Activated CD4-positive, alpha-beta memory T cell treated with anti-CD3 and anti-CD28 coated beads for 36 hours (primary cell): ENCODE results near the gene PRDM5. TPM values are rescaled to one million over a fixed set of nuclear protein-coding genes. Genes with fewer than 3 reads are reported as not detected.
A peak's percentile ranks its signal among the peaks of the same experiment; 100 is the strongest.

ENCODE experiments used
- CTCF ChIA-PET: fragments of 350-600 bp; sonication (Branson Sonifier 250); formaldehyde crosslinking; loops from one replicate; lab custom pipeline; 2021; ENCODE audit warnings: antibody characterized with exemption, inconsistent platforms; lab: Charles Lee
- POLR2A ChIA-PET: fragments of 350-600 bp; sonication (Branson Sonifier 250); formaldehyde crosslinking; loops from one replicate; lab custom pipeline; 2021; ENCODE audit warnings: antibody characterized with exemption; lab: Charles Lee
- DNase-seq: peaks from one replicate; pipeline ENCODE4 v3.0.0-alpha.2; 2020
- H3K27ac Mint-ChIP-seq: one replicate; pipeline ENCODE4 v1.8.0; 2021; ENCODE audit warnings: mixed read lengths
- H3K27me3 Mint-ChIP-seq: one replicate; pipeline ENCODE4 v1.8.0; 2021; ENCODE audit warnings: mixed read lengths
- H3K36me3 Mint-ChIP-seq: one replicate; pipeline ENCODE4 v1.8.0; 2021; ENCODE audit warnings: mixed read lengths
- H3K4me1 Mint-ChIP-seq: one replicate; pipeline ENCODE4 v1.8.0; 2021; ENCODE audit warnings: low read depth, mixed read lengths
- H3K4me3 Mint-ChIP-seq: one replicate; pipeline ENCODE4 v1.8.0; 2021; ENCODE audit warnings: mild to moderate bottlenecking, mixed read lengths
- H3K9me3 Mint-ChIP-seq: one replicate; pipeline ENCODE4 v1.8.0; 2021; ENCODE audit warnings: mixed read lengths
- intact Hi-C: fragments of 100-400 bp; cut with micrococcal nuclease; formaldehyde crosslinking; loops from one replicate; pipeline ENCODE4 v1.15.1; 2023
- total RNA-seq, 2 experiments: library from RNA; stranded (reverse); gene quantifications; one replicate each; pipeline ENCODE4 v1.2.3, GENCODE V29; 2021

PRDM5 gene
- total RNA-seq, 2 experiments from 2014 or later: 0.17 TPM

GRCh38 chr4:120926358-120927025 is 4.0 kb upstream of the PRDM5 start:
- Mint-ChIP-seq H3K36me3 (no peaks in the 10 kb centered on the region), H3K4me1 (peaks cover 5% of the 10 kb centered on the region)

GRCh38 chr4:120924931-120925330 is 2.4 kb upstream of the PRDM5 start:
- Mint-ChIP-seq H3K4me1 (peaks cover 8% of the 10 kb centered on the region), H3K27me3 (peaks cover 36% of the 10 kb centered on the region), H3K36me3 (no peaks in the 10 kb centered on the region), H3K9me3 (no peaks in the 10 kb centered on the region), H3K27ac (no peak overlapping the region), H3K4me3 (no peak overlapping the region)
- intact Hi-C loops: loop anchor here (10.0 kb wide), 1 partner anchor 120 kb away; no protein-coding TSS in a partner anchor
- DNase-seq: no peak
- CTCF ChIA-PET: no interaction called here
- POLR2A ChIA-PET: no interaction called here

More at GRCh38 chr4:120926358-120927025, 4.0 kb upstream of the PRDM5 start:
- DNase-seq: no peak
- peaks cover 30% of the 10 kb centered on the region for H3K27me3 Mint-ChIP-seq
- ChIA-PET CTCF (no interaction called here), POLR2A (no interaction called here)
- H3K9me3 Mint-ChIP-seq: no peaks in the 10 kb centered on the region
- H3K27ac Mint-ChIP-seq: no peak overlapping the region
- intact Hi-C loops: loop anchor here (10.0 kb wide), 1 partner anchor 118 kb away; no protein-coding TSS in a partner anchor
- H3K4me3 Mint-ChIP-seq: no peak overlapping the region

- POLR2A ChIA-PET: interaction anchor here (0.6 kb wide), 1 partner anchor 821 kb away, joined by 3 read pairs; no protein-coding TSS in a partner anchor
These were observed 639 bp upstream of the PRDM5 start for GRCh38 chr4:120923207-120923522.

GRCh38 chr4:120921456-120922380 is 808 bp downstream of the PRDM5 start:
- H3K27me3 Mint-ChIP-seq: peaks cover 35% of the 10 kb centered on the region
- H3K9me3 Mint-ChIP-seq: no peaks in the 10 kb centered on the region
- POLR2A ChIA-PET: no interaction called here
- CTCF ChIA-PET: no interaction called here
- H3K36me3 Mint-ChIP-seq: no peaks in the 10 kb centered on the region
- intact Hi-C loops: loop anchor here (1.0 to 10.0 kb wide), 2 partner anchors 123 to 148 kb away; no protein-coding TSS in a partner anchor
- H3K4me1 Mint-ChIP-seq: peaks cover 8% of the 10 kb centered on the region
- peak; percentile 55 for DNase-seq
- peak overlapping the region; percentile 77 for H3K4me3 Mint-ChIP-seq
- H3K27ac Mint-ChIP-seq: no peak overlapping the region

More at GRCh38 chr4:120923207-120923522, 639 bp upstream of the PRDM5 start:
- Mint-ChIP-seq H3K4me1 (peaks cover 8% of the 10 kb centered on the region), H3K4me3 (peak overlapping the region; percentile 67), H3K36me3 (no peaks in the 10 kb centered on the region), H3K9me3 (no peaks in the 10 kb centered on the region), H3K27ac (no peak overlapping the region), H3K27me3 (peaks cover 36% of the 10 kb centered on the region)
- CTCF ChIA-PET: interaction anchor here (0.8 to 1.0 kb wide), 2 partner anchors 269 to 389 kb away, joined by 4 read pairs; no protein-coding TSS in a partner anchor
- intact Hi-C loops: loop anchor here (10.0 kb wide), 1 partner anchor 122 kb away; no protein-coding TSS in a partner anchor
- no peak for DNase-seq

- no peak overlapping the region for H3K4me3 Mint-ChIP-seq
- ChIA-PET CTCF (no interaction called here), POLR2A (no interaction called here)
- intact Hi-C loops: loop anchor here (10.0 kb wide), 1 partner anchor 124 kb away; no protein-coding TSS in a partner anchor
- no peaks in the 10 kb centered on the region for H3K36me3 Mint-ChIP-seq
- H3K4me1 Mint-ChIP-seq: peaks cover 8% of the 10 kb centered on the region
- H3K27me3 Mint-ChIP-seq: peaks cover 36% of the 10 kb centered on the region
- DNase-seq: no peak
- no peaks in the 10 kb centered on the region for H3K9me3 Mint-ChIP-seq
- no peak overlapping the region for H3K27ac Mint-ChIP-seq
These were observed 1.9 kb downstream of the PRDM5 start for GRCh38 chr4:120920666-120921065.

- Mint-ChIP-seq H3K27me3 (peaks cover 33% of the 10 kb centered on the region), H3K4me1 (peaks cover 8% of the 10 kb centered on the region), H3K4me3 (no peak overlapping the region), H3K27ac (no peak overlapping the region), H3K36me3 (no peaks in the 10 kb centered on the region), H3K9me3 (no peaks in the 10 kb centered on the region)
- intact Hi-C loops: no loop called here
- CTCF ChIA-PET: interaction anchor here (0.6 to 1.1 kb wide), 2 partner anchors 109 to 501 kb away, joined by 3 read pairs; no protein-coding TSS in a partner anchor
- no peak for DNase-seq
- POLR2A ChIA-PET: no interaction called here
These were observed 3.2 kb downstream of the PRDM5 start for GRCh38 chr4:120919358-120919757.

- H3K27me3 Mint-ChIP-seq: peaks cover 28% of the 10 kb centered on the region
- no peak overlapping the region for H3K27ac Mint-ChIP-seq
- CTCF ChIA-PET: interaction anchor here (1.1 kb wide), 1 partner anchor 501 kb away, joined by 3 read pairs; no protein-coding TSS in a partner anchor
- H3K36me3 Mint-ChIP-seq: no peaks in the 10 kb centered on the region
- no peak for DNase-seq
- intact Hi-C loops: no loop called here
- no peak overlapping the region for H3K4me3 Mint-ChIP-seq
- no peaks in the 10 kb centered on the region for H3K9me3 Mint-ChIP-seq
- POLR2A ChIA-PET: no interaction called here
- H3K4me1 Mint-ChIP-seq: peaks cover 8% of the 10 kb centered on the region
These were observed 3.7 kb downstream of the PRDM5 start for GRCh38 chr4:120918788-120919187.

- ChIA-PET POLR2A (no interaction called here), CTCF (no interaction called here)
- Mint-ChIP-seq H3K4me3 (no peak overlapping the region), H3K9me3 (no peaks in the 10 kb centered on the region), H3K27ac (no peak overlapping the region), H3K4me1 (peaks cover 8% of the 10 kb centered on the region), H3K36me3 (no peaks in the 10 kb centered on the region), H3K27me3 (peaks cover 23% of the 10 kb centered on the region)
- intact Hi-C loops: no loop called here
- no peak for DNase-seq
These were observed 4.4 kb downstream of the PRDM5 start for GRCh38 chr4:120918092-120918491.

GRCh38 chr4:120916937-120917336 is 5.6 kb downstream of the PRDM5 start:
- ChIA-PET CTCF (no interaction called here), POLR2A (no interaction called here)
- peaks cover 8% of the 10 kb centered on the region for H3K4me1 Mint-ChIP-seq
- no peaks in the 10 kb centered on the region for H3K36me3 Mint-ChIP-seq
- DNase-seq: no peak
- intact Hi-C loops: no loop called here
- H3K9me3 Mint-ChIP-seq: no peaks in the 10 kb centered on the region
- H3K27me3 Mint-ChIP-seq: peaks cover 20% of the 10 kb centered on the region
- no peak overlapping the region for H3K27ac Mint-ChIP-seq
- no peak overlapping the region for H3K4me3 Mint-ChIP-seq

GRCh38 chr4:120915336-120915735 is 7.2 kb downstream of the PRDM5 start:
- peaks cover 12% of the 10 kb centered on the region for H3K27me3 Mint-ChIP-seq
- CTCF ChIA-PET: no interaction called here
- no peaks in the 10 kb centered on the region for H3K36me3 Mint-ChIP-seq
- POLR2A ChIA-PET: no interaction called here
- DNase-seq: no peak
- H3K27ac Mint-ChIP-seq: no peak overlapping the region
- H3K4me1 Mint-ChIP-seq: no peaks in the 10 kb centered on the region
- no peaks in the 10 kb centered on the region for H3K9me3 Mint-ChIP-seq
- H3K4me3 Mint-ChIP-seq: no peak overlapping the region
- intact Hi-C loops: no loop called here

- intact Hi-C loops: no loop called here
- POLR2A ChIA-PET: no interaction called here
- H3K36me3 Mint-ChIP-seq: no peaks in the 10 kb centered on the region
These were observed 19.1 kb downstream of the PRDM5 start for GRCh38 chr4:120903419-120903818.

GRCh38 chr4:120902925-120903324 is 19.6 kb downstream of the PRDM5 start:
- CTCF ChIA-PET: interaction anchor here (1.2 kb wide), 1 partner anchor 58 kb away, joined by 3 read pairs; no protein-coding TSS in a partner anchor
- Mint-ChIP-seq H3K36me3 (no peaks in the 10 kb centered on the region), H3K4me3 (no peak overlapping the region), H3K27ac (no peak overlapping the region), H3K4me1 (peaks cover 6% of the 10 kb centered on the region), H3K27me3 (peaks cover 14% of the 10 kb centered on the region), H3K9me3 (no peaks in the 10 kb centered on the region)
- intact Hi-C loops: no loop called here
- peak; percentile 17 for DNase-seq
- POLR2A ChIA-PET: no interaction called here

More at GRCh38 chr4:120903419-120903818, 19.1 kb downstream of the PRDM5 start:
- CTCF ChIA-PET: interaction anchor here (1.2 kb wide), 1 partner anchor 59 kb away, joined by 3 read pairs; no protein-coding TSS in a partner anchor
- Mint-ChIP-seq H3K4me1 (peaks cover 6% of the 10 kb centered on the region), H3K27me3 (peaks cover 14% of the 10 kb centered on the region), H3K9me3 (no peaks in the 10 kb centered on the region), H3K4me3 (no peak overlapping the region), H3K27ac (no peak overlapping the region)
- no peak for DNase-seq
